GM18907 (cell line): ENCODE measurements around the gene LTBP3.
"Not testable (repeated sequence)": the region's sequence is repeated elsewhere in the genome, so short reads cannot be mapped to it uniquely, and the experiment has no call there.

Source experiments
- ATAC-seq: cut with Tn5 transposase; IDR thresholded peaks from one replicate; pipeline ENCODE4 v1.9.1; 2021; ENCODE audit warnings: mild to moderate bottlenecking, moderate library complexity; ENCODE audit not compliant: unreplicated experiment

Gene LTBP3

GRCh38 chr11:65518941-65519549 is 39.1 kb downstream of the LTBP3 start:
- not testable (repeated sequence) for ATAC-seq

- ATAC-seq: no peak
Observed at GRCh38 chr11:65516135-65516968, 41.8 kb downstream of the LTBP3 start.

DNA sequence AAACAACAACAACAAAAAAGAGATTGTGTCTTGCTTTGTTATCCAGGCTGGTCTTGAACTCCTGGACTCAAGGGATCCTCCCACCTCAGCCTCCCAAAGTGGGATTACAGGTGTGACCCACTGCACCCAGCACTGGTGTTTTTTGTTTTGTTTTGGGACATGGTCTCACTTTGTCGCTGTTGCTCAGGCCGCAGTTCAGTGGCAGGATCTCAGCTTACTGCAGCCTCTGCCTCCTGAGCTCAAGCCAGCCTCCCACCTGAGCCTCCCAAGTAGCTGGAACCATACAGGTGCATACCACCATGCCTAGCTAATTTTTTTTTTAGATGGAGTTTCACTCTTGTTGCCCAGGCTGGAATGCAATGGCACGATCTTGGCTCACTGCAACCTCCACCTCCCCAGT is 45.8 kb downstream of the LTBP3 start:
- not testable (repeated sequence) for ATAC-seq

DNA sequence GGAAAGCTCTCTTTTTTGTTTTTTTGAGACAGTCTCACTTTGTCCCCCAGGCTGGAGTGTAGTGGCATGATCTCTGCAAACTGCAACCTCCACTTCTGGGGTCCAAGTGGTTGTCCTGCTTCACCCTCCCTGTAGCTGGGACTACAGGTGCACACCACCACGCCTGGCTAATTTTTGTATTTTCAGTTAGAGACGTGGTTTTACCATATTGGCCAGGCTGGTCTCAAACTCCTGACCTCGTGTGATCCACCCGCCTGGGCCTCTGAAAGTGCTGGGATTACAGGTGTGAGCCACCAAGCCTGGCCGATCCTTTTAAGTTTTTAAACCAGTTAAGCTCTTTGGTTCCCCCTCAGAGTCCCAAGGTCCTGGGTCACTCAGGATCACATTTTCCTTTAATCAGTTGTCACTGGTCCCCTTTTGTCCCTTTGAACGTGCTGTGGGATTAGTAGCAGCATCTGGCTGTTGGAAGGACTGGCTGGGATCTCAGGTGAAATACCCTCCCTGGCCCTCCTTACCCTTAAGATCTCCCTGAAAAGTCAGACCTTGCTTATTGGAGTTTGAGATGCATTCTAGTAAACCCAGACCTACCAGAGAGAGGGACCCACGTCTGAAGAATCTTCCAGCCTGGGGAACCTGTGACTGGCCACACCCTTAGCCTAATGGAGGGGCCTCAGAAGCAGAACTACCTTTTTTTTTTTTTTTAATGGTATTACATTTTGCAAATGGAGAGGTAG is 51.2 kb downstream of the LTBP3 start:
- peak; percentile 41 for ATAC-seq

GRCh38 chr11:65506290-65506771 is 51.8 kb downstream of the LTBP3 start:
- no peak for ATAC-seq

GRCh38 chr11:65505466-65506289 is 52.5 kb downstream of the LTBP3 start:
- ATAC-seq: no peak

GRCh38 chr11:65504674-65505465 is 53.3 kb downstream of the LTBP3 start:
- ATAC-seq: no peak

- ATAC-seq: no peak
Observed at GRCh38 chr11:65503949-65504673, 54.0 kb downstream of the LTBP3 start.

- ATAC-seq: no peak
Observed at GRCh38 chr11:65503368-65503948, 54.7 kb downstream of the LTBP3 start.

DNA sequence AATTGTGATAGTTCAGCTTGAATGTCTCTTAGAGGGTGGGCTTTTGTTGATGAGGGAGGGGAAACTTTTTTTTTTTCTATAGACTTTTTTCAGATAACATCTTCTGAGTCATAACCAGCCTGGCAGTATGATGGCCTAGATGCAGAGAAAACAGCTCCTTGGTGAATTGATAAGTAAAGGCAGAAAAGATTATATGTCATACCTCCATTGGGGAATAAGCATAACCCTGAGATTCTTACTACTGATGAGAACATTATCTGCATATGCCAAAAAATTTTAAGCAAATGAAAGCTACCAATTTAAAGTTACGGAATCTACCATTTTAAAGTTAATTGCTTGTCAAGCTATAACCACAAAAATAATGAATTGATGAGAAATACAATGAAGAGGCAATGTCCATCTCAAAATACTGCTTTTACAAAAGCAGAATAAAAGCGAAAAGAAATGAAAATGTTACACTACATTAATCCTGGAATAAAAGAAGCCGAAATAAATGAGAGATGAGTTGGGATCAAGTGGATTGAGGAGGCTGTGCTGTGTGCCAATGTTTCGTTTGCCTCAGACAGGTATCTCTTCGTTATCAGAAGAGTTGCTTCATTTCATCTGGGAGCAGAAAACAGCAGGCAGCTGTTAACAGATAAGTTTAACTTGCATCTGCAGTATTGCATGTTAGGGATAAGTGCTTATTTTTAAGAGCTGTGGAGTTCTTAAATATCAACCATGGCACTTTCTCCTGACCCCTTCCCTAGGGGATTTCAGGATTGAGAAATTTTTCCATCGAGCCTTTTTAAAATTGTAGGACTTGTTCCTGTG is 55.4 kb downstream of the LTBP3 start:
- ATAC-seq: no peak

DNA sequence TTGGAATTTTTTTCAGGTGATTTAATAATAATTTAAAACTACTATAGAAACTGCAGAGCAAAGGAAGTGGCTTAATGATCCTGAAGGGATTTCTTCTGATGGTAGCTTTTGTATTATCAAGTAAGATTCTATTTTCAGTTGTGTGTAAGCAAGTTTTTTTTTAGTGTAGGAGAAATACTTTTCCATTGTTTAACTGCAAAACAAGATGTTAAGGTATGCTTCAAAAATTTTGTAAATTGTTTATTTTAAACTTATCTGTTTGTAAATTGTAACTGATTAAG is 55.9 kb downstream of the LTBP3 start:
- ATAC-seq: no peak

DNA sequence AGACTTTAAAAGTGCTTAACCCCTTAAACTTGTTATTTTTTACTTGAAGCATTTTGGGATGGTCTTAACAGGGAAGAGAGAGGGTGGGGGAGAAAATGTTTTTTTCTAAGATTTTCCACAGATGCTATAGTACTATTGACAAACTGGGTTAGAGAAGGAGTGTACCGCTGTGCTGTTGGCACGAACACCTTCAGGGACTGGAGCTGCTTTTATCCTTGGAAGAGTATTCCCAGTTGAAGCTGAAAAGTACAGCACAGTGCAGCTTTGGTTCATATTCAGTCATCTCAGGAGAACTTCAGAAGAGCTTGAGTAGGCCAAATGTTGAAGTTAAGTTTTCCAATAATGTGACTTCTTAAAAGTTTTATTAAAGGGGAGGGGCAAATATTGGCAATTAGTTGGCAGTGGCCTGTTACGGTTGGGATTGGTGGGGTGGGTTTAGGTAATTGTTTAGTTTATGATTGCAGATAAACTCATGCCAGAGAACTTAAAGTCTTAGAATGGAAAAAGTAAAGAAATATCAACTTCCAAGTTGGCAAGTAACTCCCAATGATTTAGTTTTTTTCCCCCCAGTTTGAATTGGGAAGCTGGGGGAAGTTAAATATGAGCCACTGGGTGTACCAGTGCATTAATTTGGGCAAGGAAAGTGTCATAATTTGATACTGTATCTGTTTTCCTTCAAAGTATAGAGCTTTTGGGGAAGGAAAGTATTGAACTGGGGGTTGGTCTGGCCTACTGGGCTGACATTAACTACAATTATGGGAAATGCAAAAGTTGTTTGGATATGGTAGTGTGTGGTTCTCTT is 56.5 kb downstream of the LTBP3 start:
- ATAC-seq: no peak

DNA sequence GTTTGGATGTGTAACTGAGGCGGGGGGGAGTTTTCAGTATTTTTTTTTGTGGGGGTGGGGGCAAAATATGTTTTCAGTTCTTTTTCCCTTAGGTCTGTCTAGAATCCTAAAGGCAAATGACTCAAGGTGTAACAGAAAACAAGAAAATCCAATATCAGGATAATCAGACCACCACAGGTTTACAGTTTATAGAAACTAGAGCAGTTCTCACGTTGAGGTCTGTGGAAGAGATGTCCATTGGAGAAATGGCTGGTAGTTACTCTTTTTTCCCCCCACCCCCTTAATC is 57.0 kb downstream of the LTBP3 start:
- ATAC-seq: no peak

DNA sequence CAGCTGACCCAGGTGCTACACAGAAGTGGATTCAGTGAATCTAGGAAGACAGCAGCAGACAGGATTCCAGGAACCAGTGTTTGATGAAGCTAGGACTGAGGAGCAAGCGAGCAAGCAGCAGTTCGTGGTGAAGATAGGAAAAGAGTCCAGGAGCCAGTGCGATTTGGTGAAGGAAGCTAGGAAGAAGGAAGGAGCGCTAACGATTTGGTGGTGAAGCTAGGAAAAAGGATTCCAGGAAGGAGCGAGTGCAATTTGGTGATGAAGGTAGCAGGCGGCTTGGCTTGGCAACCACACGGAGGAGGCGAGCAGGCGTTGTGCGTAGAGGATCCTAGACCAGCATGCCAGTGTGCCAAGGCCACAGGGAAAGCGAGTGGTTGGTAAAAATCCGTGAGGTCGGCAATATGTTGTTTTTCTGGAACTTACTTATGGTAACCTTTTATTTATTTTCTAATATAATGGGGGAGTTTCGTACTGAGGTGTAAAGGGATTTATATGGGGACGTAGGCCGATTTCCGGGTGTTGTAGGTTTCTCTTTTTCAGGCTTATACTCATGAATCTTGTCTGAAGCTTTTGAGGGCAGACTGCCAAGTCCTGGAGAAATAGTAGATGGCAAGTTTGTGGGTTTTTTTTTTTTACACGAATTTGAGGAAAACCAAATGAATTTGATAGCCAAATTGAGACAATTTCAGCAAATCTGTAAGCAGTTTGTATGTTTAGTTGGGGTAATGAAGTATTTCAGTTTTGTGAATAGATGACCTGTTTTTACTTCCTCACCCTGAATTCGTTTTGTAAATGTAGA is 57.6 kb downstream of the LTBP3 start:
- no peak for ATAC-seq

DNA sequence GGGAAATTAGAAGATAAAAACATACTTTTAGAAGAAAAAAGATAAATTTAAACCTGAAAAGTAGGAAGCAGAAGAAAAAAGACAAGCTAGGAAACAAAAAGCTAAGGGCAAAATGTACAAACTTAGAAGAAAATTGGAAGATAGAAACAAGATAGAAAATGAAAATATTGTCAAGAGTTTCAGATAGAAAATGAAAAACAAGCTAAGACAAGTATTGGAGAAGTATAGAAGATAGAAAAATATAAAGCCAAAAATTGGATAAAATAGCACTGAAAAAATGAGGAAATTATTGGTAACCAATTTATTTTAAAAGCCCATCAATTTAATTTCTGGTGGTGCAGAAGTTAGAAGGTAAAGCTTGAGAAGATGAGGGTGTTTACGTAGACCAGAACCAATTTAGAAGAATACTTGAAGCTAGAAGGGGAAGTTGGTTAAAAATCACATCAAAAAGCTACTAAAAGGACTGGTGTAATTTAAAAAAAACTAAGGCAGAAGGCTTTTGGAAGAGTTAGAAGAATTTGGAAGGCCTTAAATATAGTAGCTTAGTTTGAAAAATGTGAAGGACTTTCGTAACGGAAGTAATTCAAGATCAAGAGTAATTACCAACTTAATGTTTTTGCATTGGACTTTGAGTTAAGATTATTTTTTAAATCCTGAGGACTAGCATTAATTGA is 58.3 kb downstream of the LTBP3 start:
- no peak for ATAC-seq

DNA sequence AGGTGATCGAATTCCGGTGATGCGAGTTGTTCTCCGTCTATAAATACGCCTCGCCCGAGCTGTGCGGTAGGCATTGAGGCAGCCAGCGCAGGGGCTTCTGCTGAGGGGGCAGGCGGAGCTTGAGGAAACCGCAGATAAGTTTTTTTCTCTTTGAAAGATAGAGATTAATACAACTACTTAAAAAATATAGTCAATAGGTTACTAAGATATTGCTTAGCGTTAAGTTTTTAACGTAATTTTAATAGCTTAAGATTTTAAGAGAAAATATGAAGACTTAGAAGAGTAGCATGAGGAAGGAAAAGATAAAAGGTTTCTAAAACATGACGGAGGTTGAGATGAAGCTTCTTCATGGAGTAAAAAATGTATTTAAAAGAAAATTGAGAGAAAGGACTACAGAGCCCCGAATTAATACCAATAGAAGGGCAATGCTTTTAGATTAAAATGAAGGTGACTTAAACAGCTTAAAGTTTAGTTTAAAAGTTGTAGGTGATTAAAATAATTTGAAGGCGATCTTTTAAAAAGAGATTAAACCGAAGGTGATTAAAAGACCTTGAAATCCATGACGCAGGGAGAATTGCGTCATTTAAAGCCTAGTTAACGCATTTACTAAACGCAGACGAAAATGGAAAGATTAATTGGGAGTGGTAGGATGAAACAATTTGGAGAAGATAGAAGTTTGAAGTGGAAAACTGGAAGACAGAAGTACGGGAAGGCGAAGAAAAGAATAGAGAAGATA is 59.0 kb downstream of the LTBP3 start, which contains the start of gene MALAT1:
Gene MALAT1 (plus strand): TSS at position 69 of the 736 bp plus-strand sequence.
- ATAC-seq: peak; percentile 39
